Measurements from ENCODE around the gene VPS37D. TPM values are rescaled to one million over a fixed set of nuclear protein-coding genes. Genes with fewer than 3 reads are reported as not detected.

The VPS37D gene
- total and polyA plus RNA-seq, 2 experiments from 2014 or later = 2.2 to 7.0 TPM

DNA sequence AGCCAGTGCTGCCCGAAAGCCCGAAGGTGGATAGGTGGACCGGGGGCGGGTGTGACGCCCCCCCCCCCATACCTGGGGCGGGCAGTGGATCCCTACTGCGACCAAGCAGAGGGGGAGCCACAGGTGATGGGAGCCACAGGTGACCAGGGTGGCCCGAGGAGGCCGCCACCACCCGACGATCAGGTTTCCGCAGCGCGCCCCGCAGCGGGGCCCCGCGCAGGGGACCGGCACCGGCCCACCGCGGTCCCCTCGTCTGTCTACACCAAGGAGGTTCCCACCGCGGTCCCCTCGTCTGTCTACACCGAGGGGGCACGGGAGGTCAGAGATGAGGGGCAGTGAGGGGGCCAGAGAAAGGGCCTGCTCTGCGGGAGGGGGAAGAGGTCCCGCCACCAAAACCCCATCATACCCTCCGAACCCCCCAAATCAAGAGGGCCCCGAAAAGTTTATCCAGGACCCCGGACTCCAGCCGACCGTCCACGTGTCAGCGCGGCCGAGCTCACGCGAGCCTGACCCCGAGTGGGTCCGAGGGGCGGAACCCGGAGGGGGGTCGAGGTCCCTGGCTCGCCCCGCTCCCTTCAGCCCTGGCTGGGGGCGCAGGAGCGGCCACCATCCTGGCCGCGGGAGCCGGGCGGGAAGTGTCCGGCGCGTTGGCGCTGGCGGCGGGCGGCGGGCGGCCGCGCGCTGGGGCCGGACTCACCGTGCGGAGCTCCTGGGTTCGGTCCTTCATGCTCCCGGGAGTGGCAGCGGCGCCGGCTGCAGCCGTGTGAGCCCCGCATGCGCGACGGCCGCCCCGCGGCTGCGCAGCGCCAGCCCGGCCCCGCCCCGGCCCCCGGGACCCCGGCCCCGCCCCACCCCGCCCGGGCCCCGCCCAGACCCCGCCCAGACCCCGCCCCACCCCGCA lies 51.5 kb downstream of the VPS37D start, which contains the start of gene STX1A:
Gene STX1A (minus strand): TSS at position 765 of the 901 bp plus-strand sequence. CDS start 38 bp downstream, at position 727.
- Mint-ChIP-seq H3K9me3 (no peaks in the 10 kb centered on the region), H3K36me3 (ENCODE audit: low read depth) (no peaks in the 10 kb centered on the region), H3K27me3 (ENCODE audit: insufficient read depth, low read depth, poor library complexity) (peaks cover 20% of the 10 kb centered on the region), H3K27ac (no peak within 1 kb of the TSS; the same call in 1 of the 2 replicates), H3K4me3 (peak within 1 kb of the TSS; percentile 70), H3K4me1 (no peaks in the 10 kb centered on the region; the same call in 2 of the 3 replicates)
- TF ChIP-seq, protein P1, sequence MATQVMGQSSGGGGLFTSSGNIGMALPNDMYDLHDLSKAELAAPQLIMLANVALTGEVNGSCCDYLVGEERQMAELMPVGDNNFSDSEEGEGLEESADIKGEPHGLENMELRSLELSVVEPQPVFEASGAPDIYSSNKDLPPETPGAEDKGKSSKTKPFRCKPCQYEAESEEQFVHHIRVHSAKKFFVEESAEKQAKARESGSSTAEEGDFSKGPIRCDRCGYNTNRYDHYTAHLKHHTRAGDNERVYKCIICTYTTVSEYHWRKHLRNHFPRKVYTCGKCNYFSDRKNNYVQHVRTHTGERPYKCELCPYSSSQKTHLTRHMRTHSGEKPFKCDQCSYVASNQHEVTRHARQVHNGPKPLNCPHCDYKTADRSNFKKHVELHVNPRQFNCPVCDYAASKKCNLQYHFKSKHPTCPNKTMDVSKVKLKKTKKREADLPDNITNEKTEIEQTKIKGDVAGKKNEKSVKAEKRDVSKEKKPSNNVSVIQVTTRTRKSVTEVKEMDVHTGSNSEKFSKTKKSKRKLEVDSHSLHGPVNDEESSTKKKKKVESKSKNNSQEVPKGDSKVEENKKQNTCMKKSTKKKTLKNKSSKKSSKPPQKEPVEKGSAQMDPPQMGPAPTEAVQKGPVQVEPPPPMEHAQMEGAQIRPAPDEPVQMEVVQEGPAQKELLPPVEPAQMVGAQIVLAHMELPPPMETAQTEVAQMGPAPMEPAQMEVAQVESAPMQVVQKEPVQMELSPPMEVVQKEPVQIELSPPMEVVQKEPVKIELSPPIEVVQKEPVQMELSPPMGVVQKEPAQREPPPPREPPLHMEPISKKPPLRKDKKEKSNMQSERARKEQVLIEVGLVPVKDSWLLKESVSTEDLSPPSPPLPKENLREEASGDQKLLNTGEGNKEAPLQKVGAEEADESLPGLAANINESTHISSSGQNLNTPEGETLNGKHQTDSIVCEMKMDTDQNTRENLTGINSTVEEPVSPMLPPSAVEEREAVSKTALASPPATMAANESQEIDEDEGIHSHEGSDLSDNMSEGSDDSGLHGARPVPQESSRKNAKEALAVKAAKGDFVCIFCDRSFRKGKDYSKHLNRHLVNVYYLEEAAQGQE (IDR thresholded peaks at IDR 0.05; ENCODE audit: unreplicated experiment) = no peak
- 0 out of 2 replicates have a peak, but pooled peaks have one; percentile 43 for TF ChIP-seq POLR2AphosphoS5 (IDR thresholded peaks at IDR 0.05; ENCODE audit: low read depth)
- Histone ChIP-seq H3K4me1 (ENCODE audit: insufficient read depth) (no peaks in the 10 kb centered on the region; the same call in 1 of the 2 replicates), H3K4me3 (peak within 1 kb of the TSS; percentile 86), H3K4me2 (peak within 1 kb of the TSS; percentile 95), H3K79me2 (replicated peaks; ENCODE audit: insufficient read depth) (no peaks in the 10 kb centered on the region), H2AFZ (peak within 1 kb of the TSS; percentile 90), H3K9me2 (ENCODE audit: insufficient read depth) (no peaks in the 10 kb centered on the region), H4K20me1 (replicated peaks; ENCODE audit: insufficient read depth) (no peaks in the 10 kb centered on the region; the same call in 1 of the 2 replicates), H3K27me3 (ENCODE audit: insufficient read depth) (peaks cover 24% of the 10 kb centered on the region), H3K27ac (ENCODE audit: low read depth) (no peak within 1 kb of the TSS), H3K36me3 (ENCODE audit: insufficient read depth) (no peaks in the 10 kb centered on the region), H3F3A (replicated peaks; ENCODE audit: low read depth) (no peaks in the 10 kb centered on the region)
- DNase-seq (ENCODE audit: low spot score) = peak; percentile 82
- peak; percentile 89 for ATAC-seq

DNA sequence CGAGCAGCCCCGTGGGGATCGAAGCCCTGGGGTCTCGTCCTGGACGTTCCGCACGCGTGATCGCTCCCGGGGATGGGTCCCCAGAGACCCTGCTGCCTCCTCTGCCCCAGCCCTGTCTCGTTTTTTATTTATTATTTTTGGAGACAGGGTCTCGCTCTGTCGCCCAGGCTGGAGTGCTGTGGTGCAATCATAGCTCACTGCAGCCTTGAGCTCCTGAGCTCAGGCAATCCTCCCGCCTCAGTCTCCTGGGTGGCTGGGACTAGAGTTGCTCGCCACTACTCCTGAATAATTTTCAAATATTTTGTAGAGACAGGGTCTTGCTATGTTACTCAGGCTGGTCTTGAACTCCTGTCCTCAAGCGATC lies 52.2 kb downstream of the VPS37D start:
- Mint-ChIP-seq H3K36me3 (ENCODE audit: low read depth) (no peaks in the 10 kb centered on the region), H3K4me1 (no peaks in the 10 kb centered on the region; the same call in 2 of the 3 replicates), H3K27me3 (ENCODE audit: insufficient read depth, low read depth, poor library complexity) (peaks cover 17% of the 10 kb centered on the region), H3K27ac (no peak overlapping the region), H3K4me3 (peak overlapping the region; percentile 70), H3K9me3 (no peaks in the 10 kb centered on the region)
- ATAC-seq (no peak; the same call in 2 of the 3 replicates), DNase-seq (ENCODE audit: low spot score) (no peak)
- H2AFZ ChIP-seq = peak overlapping the region; percentile 90
- H3K27ac ChIP-seq (ENCODE audit: low read depth) = no peak overlapping the region
- no peaks in the 10 kb centered on the region; the same call in 1 of the 2 replicates for H3K4me1 ChIP-seq (ENCODE audit: insufficient read depth)
- H3K4me2 ChIP-seq = peak overlapping the region; percentile 78
- H3K36me3 ChIP-seq (ENCODE audit: insufficient read depth) = no peaks in the 10 kb centered on the region
- H4K20me1 ChIP-seq (replicated peaks; ENCODE audit: insufficient read depth) = no peaks in the 10 kb centered on the region; the same call in 1 of the 2 replicates
- H3F3A ChIP-seq (replicated peaks; ENCODE audit: low read depth) = no peaks in the 10 kb centered on the region
- no peak for TF ChIP-seq JUNB (IDR thresholded peaks at IDR 0.05; ENCODE audit: unreplicated experiment)
- no peak for TF ChIP-seq EZH2phosphoT487 (IDR thresholded peaks at IDR 0.05; ENCODE audit: unreplicated experiment)
- no peak for TF ChIP-seq ZNF114 (CRISPR knock-in tag; IDR thresholded peaks at IDR 0.05)
- TF ChIP-seq POLR2AphosphoS5 (IDR thresholded peaks at IDR 0.05; ENCODE audit: low read depth) = no peak
- TF ChIP-seq ETS1 (IDR thresholded peaks at IDR 0.05) = no peak
- TF ChIP-seq, protein P1 (IDR thresholded peaks at IDR 0.05; ENCODE audit: unreplicated experiment) = no peak
- no peak for TF ChIP-seq CREB1 (CRISPR knock-in tag; IDR thresholded peaks at IDR 0.05; ENCODE audit: low read depth)
- TF ChIP-seq NANOG (IDR thresholded peaks at IDR 0.05; ENCODE audit: borderline replicate concordance) = no peak
- no peak for TF ChIP-seq CTCF (conservative IDR thresholded peaks at IDR 0.05; ENCODE audit: low read depth in 2 of 2)
- no peak for TF ChIP-seq STAT1 (IDR thresholded peaks at IDR 0.05; ENCODE audit: unreplicated experiment)
- no peak for TF ChIP-seq ZNF331 (CRISPR knock-in tag; IDR thresholded peaks at IDR 0.05; ENCODE audit: low read depth)
- TF ChIP-seq EZH2 (IDR thresholded peaks at IDR 0.05; ENCODE audit: low read depth, unreplicated experiment) = no peak
- H3K9me2 ChIP-seq (ENCODE audit: insufficient read depth) = no peaks in the 10 kb centered on the region
- H3K27me3 ChIP-seq (ENCODE audit: insufficient read depth) = peaks cover 24% of the 10 kb centered on the region
- no peaks in the 10 kb centered on the region for H3K79me2 ChIP-seq (replicated peaks; ENCODE audit: insufficient read depth)
- peak overlapping the region; percentile 53 for H3K4me3 ChIP-seq

All from GM23338 (cell line).